ENCODE measurements around the gene BEST4. TPM values are rescaled to one million over a fixed set of nuclear protein-coding genes. Genes with fewer than 3 reads are reported as not detected.

Gene BEST4
- 0.25 TPM in 1 of 2 replicates, not detected in the other for total RNA-seq (2012; rRNA removed)

GRCh38 chr1:44788120-44788860 lies at the start of gene BEST4:
Gene BEST4, minus strand, starts transcription at chr1:44788170. Its CDS starts 465 bp downstream, at chr1:44787705.
- no peak within 1 kb of the TSS for H3K4me3 ChIP-seq (ENCODE audit: low read length)
- no peaks in the 10 kb centered on the region for H3K36me3 ChIP-seq (ENCODE audit: insufficient read depth, low read length)
- peaks cover 24% of the 10 kb centered on the region for H3K4me1 ChIP-seq (ENCODE audit: control insufficient read depth, insufficient read depth, low read length)
- no peaks in the 10 kb centered on the region for H3K9me3 ChIP-seq (replicated peaks; ENCODE audit: low read length)
- no peak within 1 kb of the TSS for H3K4me2 ChIP-seq (ENCODE audit: low read length)
- no peak within 1 kb of the TSS for H3K9ac ChIP-seq (ENCODE audit: low read depth, low read length)
- no peaks in the 10 kb centered on the region for H3K27me3 ChIP-seq (ENCODE audit: control insufficient read depth, insufficient read depth, low read length)

GRCh38 chr1:44835738-44836675 lies 48.0 kb upstream of the BEST4 start:
- no peak overlapping the region for H3K4me3 ChIP-seq (ENCODE audit: low read length)
- peak overlapping the region; percentile 63 for H3K4me2 ChIP-seq (ENCODE audit: low read length)
- H3K36me3 ChIP-seq (ENCODE audit: insufficient read depth, low read length) = no peaks in the 10 kb centered on the region
- H3K9ac ChIP-seq (ENCODE audit: low read depth, low read length) = no peak overlapping the region
- no peaks in the 10 kb centered on the region for H3K9me3 ChIP-seq (replicated peaks; ENCODE audit: low read length)
- H3K27me3 ChIP-seq (ENCODE audit: control insufficient read depth, insufficient read depth, low read length) = no peaks in the 10 kb centered on the region
- no peaks in the 10 kb centered on the region for H3K4me1 ChIP-seq (ENCODE audit: control insufficient read depth, insufficient read depth, low read length)

GRCh38 chr1:44834328-44834727 lies 46.4 kb upstream of the BEST4 start:
- H3K4me3 ChIP-seq (ENCODE audit: low read length) = no peak overlapping the region
- no peaks in the 10 kb centered on the region for H3K9me3 ChIP-seq (replicated peaks; ENCODE audit: low read length)
- no peak overlapping the region for H3K4me2 ChIP-seq (ENCODE audit: low read length)
- no peaks in the 10 kb centered on the region for H3K4me1 ChIP-seq (ENCODE audit: control insufficient read depth, insufficient read depth, low read length)
- H3K27me3 ChIP-seq (ENCODE audit: control insufficient read depth, insufficient read depth, low read length) = no peaks in the 10 kb centered on the region
- H3K36me3 ChIP-seq (ENCODE audit: insufficient read depth, low read length) = no peaks in the 10 kb centered on the region
- H3K9ac ChIP-seq (ENCODE audit: low read depth, low read length) = no peak overlapping the region

DNA sequence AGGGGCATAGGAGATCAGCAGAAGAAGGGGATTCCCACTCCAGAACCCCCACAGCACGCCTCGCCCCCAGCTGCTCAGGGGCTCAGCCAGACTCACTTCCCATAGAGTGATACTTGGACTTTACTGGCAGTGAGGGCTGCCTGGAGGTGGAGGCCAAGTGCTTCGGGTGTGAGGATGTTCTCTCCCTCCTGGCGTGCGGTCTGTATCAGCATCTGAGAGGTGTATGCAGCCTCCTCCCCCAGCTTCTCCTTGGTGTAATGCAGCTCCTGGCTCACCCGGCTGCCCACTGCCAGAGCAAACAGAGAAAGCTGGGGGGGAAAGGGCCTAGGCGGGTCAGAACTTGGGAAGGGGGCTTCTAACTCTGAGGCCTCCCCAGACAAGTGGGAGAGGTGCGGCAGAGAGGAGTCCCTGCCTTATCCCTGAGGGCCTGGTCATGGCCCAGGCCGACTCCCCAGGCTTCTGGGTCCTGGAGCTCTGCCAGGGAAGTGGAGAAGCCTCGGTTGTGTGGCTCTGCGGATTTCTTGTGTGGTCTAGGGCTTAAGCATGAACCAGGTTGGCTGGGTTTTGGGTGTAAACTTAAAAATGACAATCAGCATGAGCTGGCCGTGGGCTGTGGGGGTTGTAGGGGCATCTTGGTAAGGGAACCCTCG lies 44.2 kb upstream of the BEST4 start:
- Histone ChIP-seq H3K36me3 (ENCODE audit: insufficient read depth, low read length) (no peaks in the 10 kb centered on the region), H3K4me3 (ENCODE audit: low read length) (no peak overlapping the region), H3K4me1 (ENCODE audit: control insufficient read depth, insufficient read depth, low read length) (no peaks in the 10 kb centered on the region), H3K4me2 (ENCODE audit: low read length) (no peak overlapping the region), H3K27me3 (ENCODE audit: control insufficient read depth, insufficient read depth, low read length) (no peaks in the 10 kb centered on the region), H3K9me3 (replicated peaks; ENCODE audit: low read length) (no peaks in the 10 kb centered on the region), H3K9ac (ENCODE audit: low read depth, low read length) (no peak overlapping the region)

DNA sequence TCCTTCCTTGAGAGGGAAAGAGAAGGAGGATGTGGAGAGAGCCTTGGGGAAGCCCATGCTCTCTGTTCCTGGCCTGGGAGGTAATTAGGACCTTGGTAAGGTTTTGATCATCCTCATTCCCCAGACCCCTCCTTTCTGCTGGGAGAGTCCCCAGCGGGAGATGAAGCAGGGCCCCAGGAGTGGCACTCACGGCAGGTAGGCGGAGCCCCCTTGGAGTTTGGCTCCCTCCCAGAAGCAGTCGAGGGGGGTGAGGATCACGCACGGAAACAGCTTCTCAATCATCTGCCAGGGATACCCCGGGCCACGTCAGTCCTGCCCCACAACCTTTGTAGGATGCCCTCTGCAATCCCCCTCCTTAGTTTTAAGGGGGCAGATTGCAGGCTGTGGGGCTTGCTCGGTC lies 43.5 kb upstream of the BEST4 start:
- Histone ChIP-seq H3K4me3 (ENCODE audit: low read length) (no peak overlapping the region), H3K9ac (ENCODE audit: low read depth, low read length) (no peak overlapping the region)

DNA sequence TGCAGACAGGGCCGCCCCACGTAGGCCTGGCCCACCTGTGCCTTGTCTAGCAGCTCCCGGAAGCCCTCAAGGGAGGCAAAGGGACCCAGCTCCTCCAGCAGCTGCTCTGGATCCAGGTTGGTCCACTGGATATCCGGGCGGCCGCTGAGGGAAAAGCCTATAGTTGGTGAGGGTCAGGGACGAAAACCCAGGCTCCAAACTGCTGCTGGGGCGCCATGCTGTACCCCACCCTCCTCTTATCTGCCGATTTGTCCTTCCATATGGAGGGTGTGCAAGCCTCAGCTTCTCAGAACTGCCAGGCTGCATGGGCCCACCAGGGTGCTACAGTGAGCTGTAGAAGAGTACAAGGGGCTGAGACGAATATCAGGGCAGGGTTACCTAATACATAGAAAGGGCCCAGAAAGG lies 42.9 kb upstream of the BEST4 start:
- Histone ChIP-seq H3K9me3 (replicated peaks; ENCODE audit: low read length) (no peaks in the 10 kb centered on the region), H3K36me3 (ENCODE audit: insufficient read depth, low read length) (no peaks in the 10 kb centered on the region), H3K9ac (ENCODE audit: low read depth, low read length) (no peak overlapping the region), H3K4me2 (ENCODE audit: low read length) (no peak overlapping the region), H3K4me3 (ENCODE audit: low read length) (no peak overlapping the region), H3K4me1 (ENCODE audit: control insufficient read depth, insufficient read depth, low read length) (no peaks in the 10 kb centered on the region), H3K27me3 (ENCODE audit: control insufficient read depth, insufficient read depth, low read length) (no peaks in the 10 kb centered on the region)

More for the DNA sequence above, 43.5 kb upstream of the BEST4 start:
- H3K4me1 ChIP-seq (ENCODE audit: control insufficient read depth, insufficient read depth, low read length) = no peaks in the 10 kb centered on the region
- no peaks in the 10 kb centered on the region for H3K36me3 ChIP-seq (ENCODE audit: insufficient read depth, low read length)
- H3K4me2 ChIP-seq (ENCODE audit: low read length) = no peak overlapping the region
- no peaks in the 10 kb centered on the region for H3K27me3 ChIP-seq (ENCODE audit: control insufficient read depth, insufficient read depth, low read length)
- no peaks in the 10 kb centered on the region for H3K9me3 ChIP-seq (replicated peaks; ENCODE audit: low read length)

DNA sequence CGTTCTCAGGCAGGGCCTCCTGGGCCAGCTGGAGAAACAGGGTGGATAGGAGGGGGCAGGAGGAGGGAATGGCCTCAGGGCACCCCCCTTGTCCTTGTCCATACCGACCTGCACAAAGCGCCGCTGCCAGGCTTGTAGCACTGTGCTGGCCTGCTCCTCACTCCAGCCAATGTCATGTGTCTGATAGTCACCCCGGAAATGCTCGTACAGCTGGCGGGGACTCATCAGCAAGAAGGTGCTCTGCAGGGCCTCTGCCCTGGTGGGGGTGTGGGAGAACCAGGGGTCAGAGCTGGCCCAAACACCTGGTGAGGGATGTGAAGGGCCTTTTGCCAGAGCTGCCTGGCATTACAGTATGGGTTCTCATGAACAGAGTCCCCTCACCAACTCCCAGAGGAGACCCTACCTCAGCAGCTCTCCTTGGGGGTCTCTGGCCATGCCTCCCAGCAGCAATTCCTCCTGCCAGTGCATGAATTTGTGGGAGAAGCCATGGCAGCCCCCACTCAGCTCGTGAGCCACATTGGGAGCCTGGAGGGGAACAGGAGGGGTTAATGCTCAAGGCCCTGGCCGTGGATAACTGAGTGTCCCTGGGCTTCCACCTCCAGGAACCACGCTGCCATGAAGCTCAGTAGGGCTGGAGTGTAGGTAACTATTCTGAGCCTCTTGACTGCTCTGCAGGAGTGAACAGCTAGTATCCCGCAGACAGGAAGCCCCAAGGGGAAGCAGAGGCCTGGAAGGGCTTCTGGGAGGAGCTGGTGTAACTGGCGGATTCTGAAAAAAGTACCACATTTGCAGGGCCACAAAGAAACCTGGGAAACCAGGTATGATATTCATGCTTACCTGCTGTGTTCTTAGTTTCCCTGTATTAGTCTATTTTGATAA lies 41.8 kb upstream of the BEST4 start:
- Histone ChIP-seq H3K9ac (ENCODE audit: low read depth, low read length) (no peak overlapping the region), H3K4me2 (ENCODE audit: low read length) (no peak overlapping the region), H3K4me1 (ENCODE audit: control insufficient read depth, insufficient read depth, low read length) (no peaks in the 10 kb centered on the region), H3K27me3 (ENCODE audit: control insufficient read depth, insufficient read depth, low read length) (no peaks in the 10 kb centered on the region), H3K4me3 (ENCODE audit: low read length) (no peak overlapping the region), H3K36me3 (ENCODE audit: insufficient read depth, low read length) (no peaks in the 10 kb centered on the region), H3K9me3 (replicated peaks; ENCODE audit: low read length) (no peaks in the 10 kb centered on the region)

GRCh38 chr1:44828841-44829440 lies 41.0 kb upstream of the BEST4 start:
- Histone ChIP-seq H3K9ac (ENCODE audit: low read depth, low read length) (no peak overlapping the region), H3K9me3 (replicated peaks; ENCODE audit: low read length) (no peaks in the 10 kb centered on the region), H3K36me3 (ENCODE audit: insufficient read depth, low read length) (no peaks in the 10 kb centered on the region), H3K27me3 (ENCODE audit: control insufficient read depth, insufficient read depth, low read length) (no peaks in the 10 kb centered on the region), H3K4me3 (ENCODE audit: low read length) (no peak overlapping the region), H3K4me1 (ENCODE audit: control insufficient read depth, insufficient read depth, low read length) (no peaks in the 10 kb centered on the region), H3K4me2 (ENCODE audit: low read length) (no peak overlapping the region)

- H3K36me3 ChIP-seq (ENCODE audit: insufficient read depth, low read length) = no peaks in the 10 kb centered on the region
- no peaks in the 10 kb centered on the region for H3K4me1 ChIP-seq (ENCODE audit: control insufficient read depth, insufficient read depth, low read length)
- no peaks in the 10 kb centered on the region for H3K9me3 ChIP-seq (replicated peaks; ENCODE audit: low read length)
- no peak overlapping the region for H3K4me3 ChIP-seq (ENCODE audit: low read length)
- no peak overlapping the region for H3K4me2 ChIP-seq (ENCODE audit: low read length)
- H3K9ac ChIP-seq (ENCODE audit: low read depth, low read length) = no peak overlapping the region
- H3K27me3 ChIP-seq (ENCODE audit: control insufficient read depth, insufficient read depth, low read length) = no peaks in the 10 kb centered on the region
Observed at GRCh38 chr1:44828003-44828651, 40.2 kb upstream of the BEST4 start.

Measured in skeletal muscle satellite cell (primary cell).